Spleen (tissue), 11 donors: ENCODE data around the gene NTRK2. TPM values are rescaled to one million over a fixed set of nuclear protein-coding genes. Genes with fewer than 3 reads are reported as not detected.

Experiments used
- DNase-seq: peaks from one replicate; pipeline ENCODE4 v3.0.0-alpha.2; 2020
- H3K27ac ChIP-seq, 8 donors: fragments of 200-600 bp; sonication (generic) in 7 of 8; 1 replicate in 4 of 8; 2 replicates in 4 of 8; pipeline versions ENCODE4 v1.5.0 to v1.8.0; 2016 to 2021; ENCODE audit warnings: inconsistent platforms in 4 of 8, mild to moderate bottlenecking in 4 of 8, moderate library complexity in 1 of 8
- H3K27me3 ChIP-seq, 7 donors: fragments of 200-600 bp; sonication (generic) in 6 of 7; replicated peaks in 1 of 7; 1 replicate in 4 of 7; 2 replicates in 3 of 7; pipeline versions ENCODE4 v1.5.0 to v1.8.0; 2016 to 2021; ENCODE audit warnings: inconsistent platforms in 3 of 7, mild to moderate bottlenecking in 1 of 7
- H3K36me3 ChIP-seq, 6 donors: fragments of 200-600 bp; sonication (generic) in 5 of 6; 1 replicate in 4 of 6; 2 replicates in 2 of 6; pipeline versions ENCODE4 v1.5.0 to v1.8.0; 2016 to 2021; ENCODE audit warnings: inconsistent platforms in 2 of 6
- H3K4me1 ChIP-seq, 6 donors: fragments of 200-600 bp; sonication (generic) in 5 of 6; 1 replicate in 3 of 6; 2 replicates in 3 of 6; pipeline versions ENCODE4 v1.5.0 to v1.8.0; 2016 to 2021; ENCODE audit warnings: inconsistent platforms in 3 of 6
- H3K4me3 ChIP-seq, 8 donors: fragments of 200-600 bp; sonication (generic) in 7 of 8; 1 replicate in 4 of 8; 2 replicates in 4 of 8; pipeline versions ENCODE4 v1.5.0 to v1.8.0; 2016 to 2021; ENCODE audit warnings: inconsistent platforms in 4 of 8, mild to moderate bottlenecking in 4 of 8, moderate library complexity in 2 of 8
- H3K9me3 ChIP-seq, 8 donors: fragments of 200-600 bp; sonication (generic) in 7 of 8; 1 replicate in 4 of 8; 2 replicates in 4 of 8; pipeline versions ENCODE4 v1.5.0 to v1.8.0; 2016 to 2021; ENCODE audit warnings: inconsistent platforms in 4 of 8
- POLR2A ChIP-seq, 3 donors: fragments of 450-650 bp; IDR thresholded peaks; one replicate each; pipeline ENCODE4 v1.5.1; 2017; ENCODE audit warnings: antibody characterized with exemption in 3 of 3, mild to moderate bottlenecking in 1 of 3
- POLR2AphosphoS5 ChIP-seq, 3 donors: sonication (generic); formaldehyde crosslinking; IDR thresholded peaks; one replicate each; pipeline ENCODE4 v1.5.1; 2017; ENCODE audit warnings: antibody characterized with exemption in 3 of 3
- WGBS, 5 donors: extraction: QIAGEN DNeasy Blood & Tissue Kit in 3 of 5; methylation state at CpG; one replicate each; pipeline versions ENCODE4 v1.1.5 to v1.1.7; 2013 to 2018; 5-methylcytosine and 5-hydroxymethylcytosine counted together
- intact Hi-C: fragments of 100-400 bp; cut with DNase I; formaldehyde crosslinking; loops from one replicate; pipeline ENCODE4 v1.15.0; 2023; ENCODE audit warnings: low total_unique reads
- polyA plus RNA-seq, 3 donors: library from polyadenylated mRNA; stranded (reverse); fragments of 200-250 nt; gene quantifications; one replicate each; pipeline ENCODE4 v1.2.1, GENCODE V29; 2013
- total RNA-seq, 7 donors: library from RNA; depleted of rRNA in 3 of 7; stranded (reverse); fragments of >200 nt in 3 of 7; fragmentation: NEBNext Ultra II Directional in 4 of 7; extraction: Animal tissue kit (Norgen Biotek cat#: 25700) in 4 of 7; gene quantifications; one replicate each; pipeline versions ENCODE4 v1.1.0 to v1.2.1, GENCODE V29; 2016 to 2021
- TF ChIP-seq, protein P1 (sequence below), 11 experiments: fragments of 200-600 bp in 7 of 11; fragments of 450-650 bp in 4 of 11; sonication (generic) in 4 of 11; IDR thresholded peaks in 8 of 11; conservative IDR thresholded peaks in 3 of 11; 1 replicate in 7 of 11; 2 replicates in 4 of 11; pipeline versions ENCODE4 v1.4.0 to v1.8.0; 2016 to 2021; ENCODE audit warnings: antibody characterized with exemption in 11 of 11, inconsistent platforms in 4 of 11, mild to moderate bottlenecking in 1 of 11
- donor health status: healthy with polysubstance abuse.
- donor health status: DM: no; HTN: no; CAD: no; lungs with moderate emphysema.
- donor health status: DM: no; HTN: no; CAD: no.
- donor health status: Bipolar disorder and iron deficiency.
- donor health status: healthy.
- donor health status: DM: no; HTN: no; CAD: no.
- donor health status: DM: yes; HTN: yes; CAD: no.

Gene NTRK2
- total and polyA plus RNA-seq, 10 donors: 0.63 to 22.7 (median 8.9) TPM

DNA sequence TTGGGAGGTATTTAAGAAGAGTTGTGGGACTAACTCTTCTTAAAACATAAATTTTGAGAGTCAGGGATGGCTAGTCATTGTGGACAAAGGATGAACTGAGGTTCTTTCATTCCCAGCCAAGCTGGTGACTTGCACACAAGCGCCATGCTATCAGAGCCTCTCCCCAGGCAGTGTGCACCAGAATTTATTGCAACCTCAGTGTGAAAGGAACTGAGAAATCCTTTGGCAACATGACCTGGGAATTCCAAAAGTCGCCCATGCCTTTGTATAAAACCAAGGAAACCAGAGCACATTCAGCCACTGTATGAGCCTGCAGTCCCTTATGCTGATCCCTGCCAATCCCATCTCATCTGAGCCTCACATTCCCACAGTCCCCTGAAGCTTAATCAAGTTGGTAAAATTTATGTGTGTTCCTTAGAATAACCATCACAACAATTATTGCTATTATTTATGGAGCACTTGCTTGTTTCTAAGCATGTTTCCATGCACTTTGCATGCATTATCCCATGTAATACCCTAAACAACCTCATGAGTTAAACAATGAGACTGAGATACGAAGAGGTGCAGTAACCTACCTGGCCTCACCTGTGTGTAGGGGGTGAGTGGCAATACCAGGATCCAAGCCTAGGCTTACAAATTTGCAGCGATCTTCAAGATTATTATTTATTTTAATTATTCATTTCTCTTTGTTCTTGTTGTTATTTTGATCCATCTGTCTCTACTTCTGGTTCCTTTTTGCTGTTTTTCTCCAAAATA lies 116.4 kb downstream of the NTRK2 start:
- Histone ChIP-seq H3K36me3 (no peaks in the 10 kb centered on the region), H3K27me3 (peaks cover 0 to 3% (median 0%) of the 10 kb centered on the region in 7 donors), H3K9me3 (no peaks in the 10 kb centered on the region), H3K4me3 (no peak overlapping the region), H3K27ac (no peak overlapping the region), H3K4me1 (no peaks in the 10 kb centered on the region)
- TF ChIP-seq POLR2A (IDR thresholded peaks at IDR 0.05) (no peak), POLR2AphosphoS5 (IDR thresholded peaks at IDR 0.05) (no peak)
- TF ChIP-seq, protein P1, sequence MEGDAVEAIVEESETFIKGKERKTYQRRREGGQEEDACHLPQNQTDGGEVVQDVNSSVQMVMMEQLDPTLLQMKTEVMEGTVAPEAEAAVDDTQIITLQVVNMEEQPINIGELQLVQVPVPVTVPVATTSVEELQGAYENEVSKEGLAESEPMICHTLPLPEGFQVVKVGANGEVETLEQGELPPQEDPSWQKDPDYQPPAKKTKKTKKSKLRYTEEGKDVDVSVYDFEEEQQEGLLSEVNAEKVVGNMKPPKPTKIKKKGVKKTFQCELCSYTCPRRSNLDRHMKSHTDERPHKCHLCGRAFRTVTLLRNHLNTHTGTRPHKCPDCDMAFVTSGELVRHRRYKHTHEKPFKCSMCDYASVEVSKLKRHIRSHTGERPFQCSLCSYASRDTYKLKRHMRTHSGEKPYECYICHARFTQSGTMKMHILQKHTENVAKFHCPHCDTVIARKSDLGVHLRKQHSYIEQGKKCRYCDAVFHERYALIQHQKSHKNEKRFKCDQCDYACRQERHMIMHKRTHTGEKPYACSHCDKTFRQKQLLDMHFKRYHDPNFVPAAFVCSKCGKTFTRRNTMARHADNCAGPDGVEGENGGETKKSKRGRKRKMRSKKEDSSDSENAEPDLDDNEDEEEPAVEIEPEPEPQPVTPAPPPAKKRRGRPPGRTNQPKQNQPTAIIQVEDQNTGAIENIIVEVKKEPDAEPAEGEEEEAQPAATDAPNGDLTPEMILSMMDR (IDR thresholded peaks at IDR 0.05 in 8 of 11, conservative IDR thresholded peaks at IDR 0.05 in 3 of 11): no peak
- WGBS, 5 donors: 79 to 92% (median 81%) methylated on average over 4 of the region's 4 CpGs
- intact Hi-C loops: no loop called here
- DNase-seq: no peak

DNA sequence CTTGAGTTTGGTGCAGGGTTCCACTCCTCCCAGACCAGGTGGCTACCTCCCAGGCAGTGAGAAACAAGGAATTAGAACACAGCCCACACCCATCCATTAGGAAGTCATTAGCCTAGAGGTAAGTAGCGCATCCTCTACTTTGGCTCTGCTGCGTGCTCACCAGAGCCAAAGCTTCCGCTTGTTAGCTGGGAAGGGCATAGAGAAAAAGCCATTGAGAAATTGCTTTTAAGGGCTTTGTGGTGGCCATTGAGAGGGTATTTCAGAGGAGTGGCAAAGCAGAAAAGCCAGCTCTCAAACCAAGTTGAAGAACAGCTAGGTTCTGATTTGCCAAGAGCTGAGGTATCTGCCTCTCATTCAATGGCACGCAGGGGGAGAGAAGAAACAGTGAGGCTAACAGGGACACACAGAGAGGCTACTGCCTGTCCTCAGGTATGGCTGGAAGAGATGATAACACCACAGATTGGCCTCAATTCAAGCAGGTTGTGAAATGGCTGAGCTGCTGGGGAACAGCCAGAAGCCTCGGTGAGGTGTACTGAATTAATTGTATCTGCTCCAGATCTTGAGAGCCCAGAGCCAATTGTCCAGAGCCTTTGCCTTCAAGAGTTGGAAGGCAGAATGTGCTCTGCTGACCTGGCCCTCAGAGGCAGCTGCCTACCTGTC lies 119.4 kb downstream of the NTRK2 start:
- Histone ChIP-seq H3K27me3 (no peaks in the 10 kb centered on the region), H3K36me3 (no peaks in the 10 kb centered on the region), H3K4me1 (no peaks in the 10 kb centered on the region), H3K4me3 (no peak overlapping the region), H3K9me3 (no peaks in the 10 kb centered on the region), H3K27ac (no peak overlapping the region)
- intact Hi-C loops: no loop called here
- no peak for DNase-seq
- no peak for TF ChIP-seq POLR2AphosphoS5 (IDR thresholded peaks at IDR 0.05)
- TF ChIP-seq POLR2A (IDR thresholded peaks at IDR 0.05): no peak
- TF ChIP-seq, protein P1 (IDR thresholded peaks at IDR 0.05 in 8 of 11, conservative IDR thresholded peaks at IDR 0.05 in 3 of 11): no peak
- WGBS, 5 donors: 93 to 97% (median 96%) methylated on average over 5 of the region's 5 CpGs

DNA sequence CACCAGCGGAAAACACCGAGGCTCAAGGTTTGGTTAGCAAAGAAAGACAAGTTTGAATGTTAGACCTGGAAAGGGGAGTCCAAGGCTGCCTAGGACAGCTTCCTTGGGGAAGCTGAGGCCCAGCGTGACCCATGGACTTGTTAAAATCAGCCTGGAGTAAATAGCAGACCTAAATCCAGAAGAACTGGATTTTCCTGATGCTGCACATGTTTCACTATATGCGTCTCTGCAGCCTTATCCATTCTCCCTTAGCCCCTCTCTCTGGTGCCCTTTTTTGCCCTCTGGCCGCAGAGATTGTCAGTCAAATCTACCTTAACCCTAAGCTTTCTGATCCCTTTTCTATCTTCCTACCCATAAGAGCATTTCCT lies 119.9 kb downstream of the NTRK2 start:
- TF ChIP-seq POLR2A (IDR thresholded peaks at IDR 0.05) (no peak), POLR2AphosphoS5 (IDR thresholded peaks at IDR 0.05) (no peak)
- TF ChIP-seq, protein P1 (IDR thresholded peaks at IDR 0.05 in 8 of 11, conservative IDR thresholded peaks at IDR 0.05 in 3 of 11): no peak
- 80 to 91% (median 88%) methylated on average over 5 of the region's 5 CpGs for WGBS, 5 donors
- H3K4me3 ChIP-seq: no peak overlapping the region
- no peak overlapping the region for H3K27ac ChIP-seq
- no peaks in the 10 kb centered on the region for H3K9me3 ChIP-seq
- intact Hi-C loops: no loop called here
- H3K27me3 ChIP-seq: no peaks in the 10 kb centered on the region
- H3K36me3 ChIP-seq: no peaks in the 10 kb centered on the region
- H3K4me1 ChIP-seq: no peaks in the 10 kb centered on the region
- no peak for DNase-seq

DNA sequence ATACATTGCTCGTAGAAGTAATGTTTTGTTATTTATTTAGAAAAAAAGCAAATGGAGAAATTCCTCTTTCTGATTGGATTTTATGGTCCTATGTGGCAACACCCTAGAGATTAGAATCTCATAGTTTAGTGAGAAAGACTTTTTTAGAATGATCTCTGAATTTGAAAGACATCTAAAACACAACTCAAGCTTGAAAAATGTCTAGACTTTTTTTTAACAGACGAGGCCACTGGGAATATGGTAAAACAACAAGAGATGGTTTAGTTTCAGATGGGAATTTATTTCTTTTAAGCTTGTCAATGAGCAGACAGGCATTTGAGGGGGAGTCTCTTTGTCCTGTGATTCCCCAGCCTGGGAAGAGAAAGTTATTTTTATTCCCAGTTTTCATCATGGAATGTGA lies 122.1 kb downstream of the NTRK2 start:
- Histone ChIP-seq H3K36me3 (no peaks in the 10 kb centered on the region), H3K4me3 (no peak overlapping the region), H3K27ac (peak overlapping the region in 1 of 8 donors; percentile 7), H3K27me3 (no peaks in the 10 kb centered on the region), H3K9me3 (no peaks in the 10 kb centered on the region), H3K4me1 (no peaks in the 10 kb centered on the region)
- intact Hi-C loops: no loop called here
- no peak for TF ChIP-seq POLR2AphosphoS5 (IDR thresholded peaks at IDR 0.05)
- TF ChIP-seq POLR2A (IDR thresholded peaks at IDR 0.05): no peak
- TF ChIP-seq, protein P1 (IDR thresholded peaks at IDR 0.05 in 8 of 11, conservative IDR thresholded peaks at IDR 0.05 in 3 of 11): no peak
- WGBS, 5 donors: 64 to 77% (median 70%) methylated on average over 2 of the region's 2 CpGs
- no peak for DNase-seq
